HG03039 (cell line): ENCODE results near the gene SCUBE2.
"Not testable (repeated sequence)": the region's sequence is repeated elsewhere in the genome, so short reads cannot be mapped to it uniquely, and the experiment has no call there.

Source experiments
- ATAC-seq: cut with Tn5 transposase; IDR thresholded peaks from one replicate; pipeline ENCODE4 v1.9.1; 2021; ENCODE audit warnings: mild to moderate bottlenecking, moderate library complexity; ENCODE audit not compliant: unreplicated experiment

Gene SCUBE2

GRCh38 chr11:9014826-9015225, 76.6 kb downstream of the SCUBE2 start:
- ATAC-seq = no peak

GRCh38 chr11:9013373-9013772, 78.0 kb downstream of the SCUBE2 start:
- ATAC-seq = no peak

GRCh38 chr11:9009538-9009937, 81.9 kb downstream of the SCUBE2 start:
- not testable (repeated sequence) for ATAC-seq

GRCh38 chr11:9008661-9009060, 82.7 kb downstream of the SCUBE2 start:
- ATAC-seq = no peak

GRCh38 chr11:9008011-9008550, 83.3 kb downstream of the SCUBE2 start:
- ATAC-seq = no peak

GRCh38 chr11:9005087-9005486, 86.3 kb downstream of the SCUBE2 start:
- ATAC-seq = no peak

GRCh38 chr11:9004183-9004926, 87.0 kb downstream of the SCUBE2 start:
- ATAC-seq = no peak

GRCh38 chr11:9003573-9004182, 87.7 kb downstream of the SCUBE2 start, which contains the start of gene NRIP3:
Gene NRIP3, minus strand, starts transcription at chr11:9004001. Its CDS starts 66 bp downstream, at chr11:9003935.
- ATAC-seq = peak; percentile 48

GRCh38 chr11:9002920-9003572, 88.4 kb downstream of the SCUBE2 start:
- ATAC-seq = no peak

- ATAC-seq = no peak
These were observed 89.7 kb downstream of the SCUBE2 start for GRCh38 chr11:9001736-9002135.

- no peak for ATAC-seq
These were observed 93.4 kb downstream of the SCUBE2 start for GRCh38 chr11:8998017-8998416.

GRCh38 chr11:8997451-8997850, 93.9 kb downstream of the SCUBE2 start:
- ATAC-seq = no peak

GRCh38 chr11:8989453-8989852, 101.9 kb downstream of the SCUBE2 start:
- ATAC-seq = no peak

- no peak for ATAC-seq
These were observed 102.8 kb downstream of the SCUBE2 start for GRCh38 chr11:8988329-8989234.

- ATAC-seq = no peak
These were observed 104.0 kb downstream of the SCUBE2 start for GRCh38 chr11:8987446-8987845.

- not testable (repeated sequence) for ATAC-seq
These were observed 104.6 kb downstream of the SCUBE2 start for GRCh38 chr11:8986772-8987171.

- ATAC-seq = no peak
These were observed 105.9 kb downstream of the SCUBE2 start for GRCh38 chr11:8985462-8985861.

- no peak for ATAC-seq
These were observed 107.8 kb downstream of the SCUBE2 start for GRCh38 chr11:8983552-8983951.

- no peak for ATAC-seq
These were observed 110.9 kb downstream of the SCUBE2 start for GRCh38 chr11:8980485-8980884.

- not testable (repeated sequence) for ATAC-seq
These were observed 112.0 kb downstream of the SCUBE2 start for GRCh38 chr11:8979365-8979764.

- ATAC-seq = no peak
These were observed 118.3 kb downstream of the SCUBE2 start for GRCh38 chr11:8973121-8973520.
